Activated CD4-positive, alpha-beta memory T cell treated with anti-CD3 and anti-CD28 coated beads for 36 hours (primary cell): ENCODE data around the gene FXYD5. TPM values are rescaled to one million over a fixed set of nuclear protein-coding genes. Genes with fewer than 3 reads are reported as not detected.

ENCODE experiments used
- CTCF ChIA-PET: fragments of 350-600 bp; sonication (Branson Sonifier 250); formaldehyde crosslinking; loops from one replicate; lab custom pipeline; 2021; ENCODE audit warnings: antibody characterized with exemption, inconsistent platforms; lab: Charles Lee
- POLR2A ChIA-PET: fragments of 350-600 bp; sonication (Branson Sonifier 250); formaldehyde crosslinking; loops from one replicate; lab custom pipeline; 2021; ENCODE audit warnings: antibody characterized with exemption; lab: Charles Lee
- DNase-seq: peaks from one replicate; pipeline ENCODE4 v3.0.0-alpha.2; 2020
- H3K27ac Mint-ChIP-seq: one replicate; pipeline ENCODE4 v1.8.0; 2021; ENCODE audit warnings: mixed read lengths
- H3K27me3 Mint-ChIP-seq: one replicate; pipeline ENCODE4 v1.8.0; 2021; ENCODE audit warnings: mixed read lengths
- H3K36me3 Mint-ChIP-seq: one replicate; pipeline ENCODE4 v1.8.0; 2021; ENCODE audit warnings: mixed read lengths
- H3K4me1 Mint-ChIP-seq: one replicate; pipeline ENCODE4 v1.8.0; 2021; ENCODE audit warnings: low read depth, mixed read lengths
- H3K4me3 Mint-ChIP-seq: one replicate; pipeline ENCODE4 v1.8.0; 2021; ENCODE audit warnings: mild to moderate bottlenecking, mixed read lengths
- H3K9me3 Mint-ChIP-seq: one replicate; pipeline ENCODE4 v1.8.0; 2021; ENCODE audit warnings: mixed read lengths
- intact Hi-C: fragments of 100-400 bp; cut with micrococcal nuclease; formaldehyde crosslinking; loops from one replicate; pipeline ENCODE4 v1.15.1; 2023
- total RNA-seq, 2 experiments: library from RNA; stranded (reverse); gene quantifications; one replicate each; pipeline ENCODE4 v1.2.3, GENCODE V29; 2021

The FXYD5 gene
- 100 to 1,000 TPM; 334 to 360 TPM for total RNA-seq

DNA sequence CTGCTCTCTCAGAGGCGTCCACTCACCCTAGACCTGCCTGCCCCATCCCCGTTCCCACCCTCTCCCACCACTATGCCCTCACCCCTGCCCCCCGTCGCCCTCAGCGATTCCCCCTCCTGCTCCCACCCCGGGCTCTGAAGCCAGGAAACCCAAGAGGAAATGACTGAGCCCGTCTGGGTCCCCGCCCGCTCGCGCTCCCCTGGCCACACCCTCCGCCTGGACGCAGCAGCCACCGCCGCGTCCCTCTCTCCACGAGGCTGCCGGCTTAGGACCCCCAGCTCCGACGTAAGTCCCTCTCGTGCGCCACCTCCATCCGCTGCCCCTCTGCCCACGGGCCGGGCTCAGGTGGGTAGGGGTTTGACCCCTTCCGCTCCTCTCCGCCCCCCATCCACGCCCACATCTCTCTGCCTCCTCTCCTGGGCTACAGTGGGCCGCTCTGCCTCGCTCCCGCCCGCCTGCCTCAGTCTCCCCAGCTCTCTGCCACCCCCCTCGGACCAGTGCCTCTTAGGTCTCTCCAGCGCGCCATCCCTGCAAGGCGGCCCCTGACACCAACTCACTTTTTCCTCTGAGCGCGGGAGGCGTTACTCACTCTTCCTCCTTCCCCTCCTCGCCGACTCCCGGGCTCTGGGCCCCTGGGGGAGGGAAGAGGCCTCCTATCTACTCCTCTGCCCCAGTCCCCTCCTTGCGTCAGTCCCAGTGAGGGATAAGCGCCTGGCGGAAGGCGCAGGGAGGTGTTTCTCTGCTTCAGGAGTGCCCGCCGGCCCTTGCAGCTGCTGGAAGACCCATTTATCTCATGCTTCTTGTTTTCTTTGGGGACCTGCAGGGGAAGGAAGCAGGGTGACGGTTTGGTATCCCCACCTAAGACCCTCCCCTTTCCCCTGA is at the start of gene FXYD5:
FXYD5 (plus strand) TSS at position 211 of the 882 bp plus-strand sequence. CDS start 816 bp downstream, outside the sequence.
- peak; percentile 93 for DNase-seq
- ChIA-PET POLR2A (interaction anchor here (0.6 to 2.4 kb wide), 7 partner anchors 13 to 153 kb away, joined by 3 to 20 read pairs (median 5); no protein-coding TSS in a partner anchor), CTCF (interaction anchor here (0.5 to 4.6 kb wide), 13 partner anchors 8 to 394 kb away, joined by 3 to 81 read pairs (median 4); partner anchors contain the start of genes FXYD7 and LGI4)
- Mint-ChIP-seq H3K36me3 (peaks cover 51% of the 10 kb centered on the region), H3K4me1 (peaks cover 50% of the 10 kb centered on the region), H3K9me3 (no peaks in the 10 kb centered on the region), H3K4me3 (peak within 1 kb of the TSS; percentile 98), H3K27me3 (no peaks in the 10 kb centered on the region), H3K27ac (peak within 1 kb of the TSS; percentile 99)
- intact Hi-C loops, result loop anchor here (1.0 to 2.0 kb wide), 3 partner anchors 60 to 114 kb away; partner anchors contain the start of gene USF2

DNA sequence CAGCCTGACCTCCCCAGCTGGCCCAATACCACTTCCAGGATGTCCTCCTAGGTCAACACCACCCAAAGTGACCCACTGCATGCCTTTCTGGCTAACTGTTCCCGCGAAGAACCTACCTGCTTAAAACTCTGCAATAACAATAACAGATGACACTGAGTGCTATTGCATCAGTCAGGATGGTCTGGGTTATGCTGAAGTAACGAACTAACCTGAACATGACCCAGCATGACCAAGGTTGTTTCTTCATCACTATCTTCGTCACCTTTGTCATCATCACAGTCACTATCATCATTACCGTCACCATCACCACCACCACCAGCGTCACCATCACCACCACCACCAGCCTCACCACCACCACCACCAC is 49.5 kb upstream of the FXYD5 start:
- DNase-seq, result no peak
- Mint-ChIP-seq H3K36me3 (no peaks in the 10 kb centered on the region), H3K27me3 (no peaks in the 10 kb centered on the region), H3K9me3 (no peaks in the 10 kb centered on the region), H3K27ac (no peak overlapping the region), H3K4me1 (peaks cover 10% of the 10 kb centered on the region), H3K4me3 (no peak overlapping the region)
- intact Hi-C loops, result loop anchor here (10.0 kb wide), 1 partner anchor 920 kb away; no protein-coding TSS in a partner anchor
- ChIA-PET CTCF (no interaction called here), POLR2A (no interaction called here)

DNA sequence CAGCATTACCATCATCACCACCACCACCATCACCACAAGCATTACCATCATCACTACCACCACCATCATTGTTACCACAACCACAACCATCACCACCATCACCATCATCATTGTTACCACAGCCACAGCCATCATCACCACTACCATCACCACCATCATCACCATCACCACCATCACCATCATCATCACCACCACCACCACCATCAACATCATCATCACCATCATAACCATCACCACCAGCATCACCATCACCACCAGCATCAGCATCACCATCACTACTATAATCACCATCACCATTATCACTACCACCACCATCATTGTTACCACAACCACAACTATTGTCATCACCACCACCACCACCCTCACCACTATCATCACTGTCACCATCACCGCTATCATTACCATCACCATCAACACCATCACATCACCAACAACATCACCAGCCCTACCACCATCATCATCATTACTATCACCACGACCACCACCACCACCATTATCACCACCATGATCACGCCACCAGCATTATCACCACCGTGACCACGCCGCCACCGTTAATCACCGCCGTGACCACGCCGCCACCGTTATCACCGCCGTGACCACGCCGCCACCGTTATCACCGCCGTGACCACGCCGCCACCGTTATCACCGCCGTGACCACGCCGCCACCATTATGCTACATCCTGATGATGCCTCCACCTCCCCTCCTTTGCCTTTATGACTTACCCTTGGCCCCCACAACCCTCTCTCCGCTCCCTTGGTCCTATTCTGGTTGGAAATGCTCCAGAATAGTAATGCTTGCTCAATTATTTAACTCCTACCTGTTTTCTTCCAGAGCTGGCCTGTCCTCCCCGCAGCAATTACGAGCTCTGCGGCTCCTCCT is 48.9 kb upstream of the FXYD5 start:
- no peak overlapping the region for H3K27ac Mint-ChIP-seq
- POLR2A ChIA-PET, result no interaction called here
- peaks cover 10% of the 10 kb centered on the region for H3K4me1 Mint-ChIP-seq
- intact Hi-C loops, result loop anchor here (10.0 kb wide), 1 partner anchor 919 kb away; no protein-coding TSS in a partner anchor
- no peaks in the 10 kb centered on the region for H3K27me3 Mint-ChIP-seq
- no peaks in the 10 kb centered on the region for H3K36me3 Mint-ChIP-seq
- no peak overlapping the region for H3K4me3 Mint-ChIP-seq
- DNase-seq, result no peak
- no peaks in the 10 kb centered on the region for H3K9me3 Mint-ChIP-seq
- CTCF ChIA-PET, result interaction anchor here (2.4 kb wide), 1 partner anchor 39 kb away, joined by 6 read pairs; no protein-coding TSS in a partner anchor

DNA sequence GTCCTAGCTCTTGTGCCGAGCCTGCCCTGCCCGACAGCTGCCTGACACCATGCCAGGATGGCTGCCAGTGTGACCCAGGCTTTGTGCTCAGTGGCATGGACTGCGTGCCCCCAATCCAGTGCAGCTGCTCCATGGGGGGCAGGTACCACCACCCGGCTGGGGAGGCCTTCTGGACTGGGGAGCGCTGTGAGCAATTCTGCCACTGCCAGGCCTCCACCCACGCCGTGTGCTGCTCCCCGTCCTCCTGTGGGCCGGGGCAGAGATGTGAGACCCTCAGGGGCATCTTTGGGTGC is 48.3 kb upstream of the FXYD5 start:
- peaks cover 10% of the 10 kb centered on the region for H3K4me1 Mint-ChIP-seq
- H3K36me3 Mint-ChIP-seq, result no peaks in the 10 kb centered on the region
- intact Hi-C loops, result loop anchor here (10.0 kb wide), 1 partner anchor 919 kb away; no protein-coding TSS in a partner anchor
- ChIA-PET CTCF (interaction anchor here (2.4 kb wide), 1 partner anchor 40 kb away, joined by 6 read pairs; no protein-coding TSS in a partner anchor), POLR2A (no interaction called here)
- no peak for DNase-seq
- no peaks in the 10 kb centered on the region for H3K9me3 Mint-ChIP-seq
- no peaks in the 10 kb centered on the region for H3K27me3 Mint-ChIP-seq
- no peak overlapping the region for H3K27ac Mint-ChIP-seq
- no peak overlapping the region for H3K4me3 Mint-ChIP-seq

DNA sequence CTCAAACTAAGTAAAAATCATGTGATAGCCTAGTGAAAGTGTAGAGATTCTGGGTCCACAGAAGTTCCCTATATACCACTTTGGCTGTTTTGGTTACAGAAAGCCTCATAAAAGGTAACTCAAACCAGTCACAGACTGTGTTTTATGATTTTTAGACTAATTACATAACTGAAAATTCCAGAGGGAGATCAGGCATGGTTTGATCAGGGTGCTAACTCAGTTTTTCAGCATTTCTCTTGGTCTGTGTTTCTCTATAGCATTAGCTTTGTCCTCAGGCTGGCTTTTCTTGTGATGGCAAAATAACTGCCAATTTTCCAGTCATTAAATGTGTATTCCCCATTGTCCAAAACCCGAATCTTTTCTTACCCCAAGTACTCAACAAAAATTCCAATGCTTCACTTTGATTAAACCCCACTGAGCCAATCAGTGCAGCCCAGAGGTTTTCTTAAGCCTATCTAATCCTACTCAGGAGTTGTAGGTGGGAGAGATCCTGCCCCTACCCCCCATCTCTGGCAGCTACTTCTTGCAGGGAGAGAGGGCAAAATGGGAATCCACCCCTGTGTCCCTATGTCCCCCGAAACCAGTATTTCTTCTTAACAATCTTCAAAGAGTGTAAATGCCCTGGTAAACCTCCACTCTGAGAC is 47.5 kb upstream of the FXYD5 start:
- CTCF ChIA-PET, result interaction anchor here (0.9 to 2.4 kb wide), 2 partner anchors 41 to 62 kb away, joined by 3 to 6 read pairs; no protein-coding TSS in a partner anchor
- Mint-ChIP-seq H3K27me3 (no peaks in the 10 kb centered on the region), H3K27ac (no peak overlapping the region), H3K4me3 (no peak overlapping the region), H3K36me3 (no peaks in the 10 kb centered on the region), H3K4me1 (peaks cover 10% of the 10 kb centered on the region), H3K9me3 (no peaks in the 10 kb centered on the region)
- intact Hi-C loops, result loop anchor here (10.0 kb wide), 1 partner anchor 918 kb away; no protein-coding TSS in a partner anchor
- no peak for DNase-seq
- POLR2A ChIA-PET, result no interaction called here

DNA sequence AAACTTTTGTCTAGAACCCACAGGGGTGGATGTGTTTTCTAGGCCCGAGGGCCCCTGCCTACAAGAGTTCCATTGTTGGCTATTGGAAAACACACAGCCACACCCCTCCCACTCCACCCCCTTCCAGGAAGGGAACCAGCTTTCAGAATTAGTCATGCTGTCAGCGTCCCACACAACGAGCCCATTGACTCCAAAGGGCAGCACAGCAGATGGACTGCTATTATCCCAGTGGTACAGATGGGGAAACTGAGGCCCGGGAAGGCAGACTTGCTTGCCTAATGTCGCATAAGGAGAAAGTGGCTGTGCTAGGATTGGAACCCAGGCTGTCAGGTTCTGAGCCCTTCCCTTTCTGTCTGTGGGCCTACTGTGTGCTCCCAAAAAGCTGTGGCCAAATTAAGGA is 47.0 kb upstream of the FXYD5 start:
- intact Hi-C loops, result loop anchor here (10.0 kb wide), 1 partner anchor 917 kb away; no protein-coding TSS in a partner anchor
- Mint-ChIP-seq H3K27ac (no peak overlapping the region), H3K4me1 (peaks cover 10% of the 10 kb centered on the region), H3K4me3 (no peak overlapping the region), H3K27me3 (no peaks in the 10 kb centered on the region), H3K9me3 (no peaks in the 10 kb centered on the region), H3K36me3 (no peaks in the 10 kb centered on the region)
- CTCF ChIA-PET, result interaction anchor here (2.4 kb wide), 1 partner anchor 41 kb away, joined by 6 read pairs; no protein-coding TSS in a partner anchor
- POLR2A ChIA-PET, result no interaction called here
- peak; percentile 44 for DNase-seq

- DNase-seq, result no peak
- intact Hi-C loops, result loop anchor here (10.0 kb wide), 1 partner anchor 916 kb away; no protein-coding TSS in a partner anchor
- Mint-ChIP-seq H3K4me3 (no peak overlapping the region), H3K4me1 (peaks cover 10% of the 10 kb centered on the region), H3K27ac (no peak overlapping the region), H3K36me3 (no peaks in the 10 kb centered on the region), H3K27me3 (no peaks in the 10 kb centered on the region), H3K9me3 (no peaks in the 10 kb centered on the region)
- ChIA-PET CTCF (interaction anchor here (0.7 kb wide), 1 partner anchor 313 kb away, joined by 3 read pairs; no protein-coding TSS in a partner anchor), POLR2A (no interaction called here)
These were observed 45.8 kb upstream of the FXYD5 start for GRCh38 chr19:35108730-35109129.

GRCh38 chr19:35109395-35110112 is 45.0 kb upstream of the FXYD5 start:
- intact Hi-C loops, result loop anchor here (10.0 kb wide), 1 partner anchor 915 kb away; no protein-coding TSS in a partner anchor
- DNase-seq, result no peak
- no peaks in the 10 kb centered on the region for H3K9me3 Mint-ChIP-seq
- H3K4me3 Mint-ChIP-seq, result no peak overlapping the region
- ChIA-PET CTCF (interaction anchor here (0.7 to 3.0 kb wide), 3 partner anchors 26 to 314 kb away, joined by 3 to 15 read pairs (median 4); partner anchors contain the start of gene LGI4), POLR2A (no interaction called here)
- no peaks in the 10 kb centered on the region for H3K36me3 Mint-ChIP-seq
- no peaks in the 10 kb centered on the region for H3K27me3 Mint-ChIP-seq
- H3K4me1 Mint-ChIP-seq, result peaks cover 11% of the 10 kb centered on the region
- H3K27ac Mint-ChIP-seq, result no peak overlapping the region

GRCh38 chr19:35110974-35111373 is 43.6 kb upstream of the FXYD5 start:
- ChIA-PET POLR2A (no interaction called here), CTCF (interaction anchor here (1.1 to 3.0 kb wide), 3 partner anchors 25 to 67 kb away, joined by 3 to 15 read pairs (median 6); partner anchors contain the start of gene LGI4)
- no peaks in the 10 kb centered on the region for H3K36me3 Mint-ChIP-seq
- H3K4me3 Mint-ChIP-seq, result no peak overlapping the region
- DNase-seq, result no peak
- peaks cover 13% of the 10 kb centered on the region for H3K4me1 Mint-ChIP-seq
- intact Hi-C loops, result no loop called here
- no peaks in the 10 kb centered on the region for H3K9me3 Mint-ChIP-seq
- no peaks in the 10 kb centered on the region for H3K27me3 Mint-ChIP-seq
- H3K27ac Mint-ChIP-seq, result no peak overlapping the region

DNA sequence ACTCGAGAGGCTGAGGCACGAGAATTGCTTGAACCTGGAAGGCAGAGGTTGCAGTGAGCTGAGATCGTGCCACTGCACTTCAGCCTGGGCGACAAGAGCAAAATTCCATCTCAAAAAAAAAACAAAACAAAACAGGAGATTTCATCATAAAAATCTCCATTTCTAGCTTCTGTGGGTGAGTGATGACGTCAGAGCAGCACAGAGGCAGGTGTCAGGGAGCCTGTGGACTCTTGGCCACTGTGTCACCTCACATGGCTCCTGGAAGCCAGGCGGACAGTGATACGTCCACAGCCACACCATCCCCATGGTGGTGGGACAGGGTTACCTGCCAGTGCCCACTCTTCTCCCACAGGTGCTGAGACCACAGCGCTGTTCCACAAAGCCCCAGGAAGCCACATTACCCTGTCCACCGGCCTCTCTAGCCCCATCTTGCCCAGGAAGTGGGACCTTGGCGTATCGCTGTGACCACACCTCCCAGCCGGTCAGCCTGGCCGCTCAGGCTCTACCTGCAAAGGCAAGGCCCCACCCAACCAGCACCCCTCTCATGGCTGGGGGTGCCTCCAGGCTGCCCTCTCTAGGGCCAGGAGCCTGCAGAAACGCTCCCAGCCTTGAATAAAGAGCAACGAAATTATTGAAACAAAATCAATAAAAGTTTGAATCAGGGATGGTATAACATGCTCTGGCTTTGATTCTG is 41.4 kb upstream of the FXYD5 start:
- no peak overlapping the region for H3K4me3 Mint-ChIP-seq
- intact Hi-C loops, result no loop called here
- H3K27ac Mint-ChIP-seq, result no peak overlapping the region
- ChIA-PET CTCF (interaction anchor here (3.0 kb wide), 1 partner anchor 23 kb away, joined by 15 read pairs; the partner anchor contains the start of gene LGI4), POLR2A (no interaction called here)
- H3K9me3 Mint-ChIP-seq, result no peaks in the 10 kb centered on the region
- H3K4me1 Mint-ChIP-seq, result peaks cover 3% of the 10 kb centered on the region
- DNase-seq, result no peak
- H3K27me3 Mint-ChIP-seq, result no peaks in the 10 kb centered on the region
- H3K36me3 Mint-ChIP-seq, result no peaks in the 10 kb centered on the region
